AG10803 (cell line): ENCODE data around the gene ABHD15.

ENCODE experiments used
- DNase-seq: peaks from one replicate; pipeline ENCODE4 v3.0.0; 2010; ENCODE audit warnings: low read depth
- H3K4me3 ChIP-seq: 2 replicates; pipeline ENCODE4 v1.5.1; 2011; ENCODE audit warnings: mild to moderate bottlenecking, low read length, control low read depth
- TF ChIP-seq, protein P1 (sequence below): conservative IDR thresholded peaks from 2 replicates; pipeline ENCODE4 v1.5.1; 2011; ENCODE audit warnings: mild to moderate bottlenecking, low read length, control low read depth, inconsistent platforms

The ABHD15 gene

DNA sequence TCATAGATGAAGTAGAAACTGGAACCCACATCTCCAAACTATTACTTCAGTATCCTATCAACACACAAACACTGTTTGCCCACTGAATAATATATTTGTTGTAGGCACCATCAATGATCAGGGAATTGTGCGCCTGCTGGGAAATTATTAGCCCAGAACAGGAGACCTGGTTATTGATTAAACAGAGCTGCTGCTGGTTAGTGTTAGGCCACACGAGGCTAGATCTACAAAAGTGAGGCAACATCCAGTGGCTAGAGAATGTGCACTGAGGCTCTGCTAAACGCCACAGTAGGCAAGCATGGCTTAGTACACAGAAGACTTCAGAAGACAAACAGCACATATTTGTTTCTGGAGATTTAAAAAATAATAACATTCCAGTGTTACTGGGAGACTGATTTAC is 11.0 kb downstream of the ABHD15 start:
- H3K4me3 ChIP-seq, result no peak overlapping the region
- DNase-seq, result no peak
- TF ChIP-seq, protein P1, sequence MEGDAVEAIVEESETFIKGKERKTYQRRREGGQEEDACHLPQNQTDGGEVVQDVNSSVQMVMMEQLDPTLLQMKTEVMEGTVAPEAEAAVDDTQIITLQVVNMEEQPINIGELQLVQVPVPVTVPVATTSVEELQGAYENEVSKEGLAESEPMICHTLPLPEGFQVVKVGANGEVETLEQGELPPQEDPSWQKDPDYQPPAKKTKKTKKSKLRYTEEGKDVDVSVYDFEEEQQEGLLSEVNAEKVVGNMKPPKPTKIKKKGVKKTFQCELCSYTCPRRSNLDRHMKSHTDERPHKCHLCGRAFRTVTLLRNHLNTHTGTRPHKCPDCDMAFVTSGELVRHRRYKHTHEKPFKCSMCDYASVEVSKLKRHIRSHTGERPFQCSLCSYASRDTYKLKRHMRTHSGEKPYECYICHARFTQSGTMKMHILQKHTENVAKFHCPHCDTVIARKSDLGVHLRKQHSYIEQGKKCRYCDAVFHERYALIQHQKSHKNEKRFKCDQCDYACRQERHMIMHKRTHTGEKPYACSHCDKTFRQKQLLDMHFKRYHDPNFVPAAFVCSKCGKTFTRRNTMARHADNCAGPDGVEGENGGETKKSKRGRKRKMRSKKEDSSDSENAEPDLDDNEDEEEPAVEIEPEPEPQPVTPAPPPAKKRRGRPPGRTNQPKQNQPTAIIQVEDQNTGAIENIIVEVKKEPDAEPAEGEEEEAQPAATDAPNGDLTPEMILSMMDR, result no peak

DNA sequence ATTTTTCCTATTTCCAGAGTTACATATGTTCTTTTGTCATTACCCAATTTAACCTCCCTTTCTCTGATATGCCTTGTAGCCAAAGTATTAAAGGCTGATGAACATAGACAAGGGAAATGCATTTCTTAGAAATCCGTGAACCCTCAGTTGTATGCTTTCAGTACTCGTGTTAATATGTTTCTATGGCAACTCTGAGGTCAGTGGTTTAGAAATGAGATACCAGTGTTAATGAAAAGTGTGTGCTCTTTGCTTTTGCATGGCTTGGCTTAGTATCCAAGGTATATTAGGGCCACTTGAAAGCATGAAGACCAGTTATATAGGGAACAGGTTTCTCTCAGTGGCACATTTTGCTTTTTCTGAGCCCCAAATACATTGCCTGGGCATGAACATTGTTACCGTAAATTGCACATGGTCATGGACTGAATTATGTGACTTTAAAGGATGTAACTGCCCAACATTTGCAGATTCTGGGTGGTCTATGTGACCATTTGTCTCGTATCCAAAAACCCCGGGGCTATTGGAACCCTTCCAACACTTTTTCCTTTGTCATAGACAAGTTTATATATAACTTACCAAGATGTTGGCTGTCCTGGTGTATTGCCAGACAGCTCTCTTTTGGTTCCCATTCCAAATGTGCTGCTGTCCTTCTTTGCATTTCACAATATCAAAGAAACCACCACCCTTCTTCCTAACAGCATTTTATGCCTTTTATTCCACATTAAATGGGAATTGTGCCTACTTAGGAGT is 17.5 kb downstream of the ABHD15 start:
- H3K4me3 ChIP-seq, result no peak overlapping the region
- peak; percentile 59 for DNase-seq
- TF ChIP-seq, protein P1, result no peak

DNA sequence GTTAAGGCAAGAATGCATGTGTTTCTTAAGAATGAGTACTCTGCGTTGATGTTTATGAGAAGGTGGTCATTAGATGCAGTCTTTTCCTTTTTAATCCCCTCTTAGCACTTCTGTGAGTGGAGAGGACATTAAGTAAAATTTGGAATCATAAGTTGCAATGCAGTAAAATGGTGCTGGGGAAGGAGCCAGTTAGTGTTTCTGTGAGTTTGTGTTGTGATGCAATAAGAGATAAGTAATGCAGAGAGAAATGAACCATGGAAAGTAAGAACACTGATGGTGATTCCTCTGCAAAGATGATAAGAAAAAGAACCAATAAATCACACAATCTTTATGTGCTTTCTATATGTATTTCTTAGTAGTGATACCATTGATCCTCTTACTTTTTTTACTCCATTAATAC is 20.0 kb downstream of the ABHD15 start:
- TF ChIP-seq, protein P1, result no peak
- no peak for DNase-seq

DNA sequence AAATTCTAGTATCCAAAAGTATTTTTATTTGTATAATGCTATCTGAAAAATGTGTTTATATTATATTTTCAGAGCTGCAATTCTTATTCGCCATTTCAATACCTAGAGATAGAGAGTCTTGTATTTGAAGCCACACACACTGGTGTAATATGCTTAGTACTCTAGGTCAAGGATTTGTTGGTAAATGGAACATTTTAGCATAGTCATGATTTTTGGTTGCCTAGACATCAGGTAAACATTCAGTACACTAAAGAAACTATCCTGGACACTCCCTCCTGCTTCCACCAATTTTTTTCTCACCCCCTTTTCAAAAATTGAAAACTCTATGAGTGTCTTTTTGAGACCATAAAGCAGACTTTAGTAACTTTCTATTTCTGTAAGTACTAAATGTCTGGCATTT is 20.8 kb downstream of the ABHD15 start:
- TF ChIP-seq, protein P1, result no peak
- no peak overlapping the region for H3K4me3 ChIP-seq
- DNase-seq, result no peak

More for the DNA sequence above, 20.0 kb downstream of the ABHD15 start:
- no peak overlapping the region for H3K4me3 ChIP-seq

DNA sequence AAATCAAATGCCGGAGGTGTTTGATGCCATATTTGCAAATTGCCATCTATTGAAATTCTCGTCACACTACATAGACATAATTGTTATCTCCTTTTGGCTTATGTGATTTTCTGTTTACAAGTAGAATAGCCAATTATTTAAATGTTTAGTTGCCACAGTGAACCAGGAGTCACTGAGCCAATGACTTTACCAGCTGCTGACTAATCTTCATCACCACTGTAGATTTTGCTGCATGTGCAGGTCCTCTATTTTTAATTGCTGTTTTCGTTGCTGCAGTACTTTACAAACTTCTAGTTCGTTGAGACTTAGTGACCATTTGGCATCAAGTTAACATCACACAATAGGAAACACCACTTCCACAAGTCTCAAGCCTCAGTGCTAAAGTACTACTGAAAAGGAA is 22.8 kb downstream of the ABHD15 start:
- TF ChIP-seq, protein P1, result no peak
- DNase-seq, result no peak
- H3K4me3 ChIP-seq, result no peak overlapping the region

DNA sequence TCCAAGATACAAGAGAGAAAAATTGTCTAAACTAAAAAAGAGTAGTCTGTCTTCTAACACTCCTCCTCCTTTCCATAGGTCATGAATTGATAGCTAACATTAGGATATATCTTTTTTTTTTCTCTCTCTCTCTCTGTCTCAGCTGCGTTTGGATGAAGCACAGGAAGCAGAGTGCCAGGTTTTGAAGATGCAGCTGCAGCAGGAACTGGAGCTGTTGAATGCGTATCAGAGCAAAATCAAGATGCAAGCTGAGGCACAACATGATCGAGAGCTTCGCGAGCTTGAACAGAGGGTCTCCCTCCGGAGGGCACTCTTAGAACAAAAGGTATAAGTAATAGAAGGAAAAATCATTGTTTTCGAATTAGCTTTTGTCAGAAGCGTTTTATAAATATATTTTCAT is 32.9 kb downstream of the ABHD15 start:
- TF ChIP-seq, protein P1, result no peak
- no peak overlapping the region for H3K4me3 ChIP-seq
- no peak for DNase-seq

DNA sequence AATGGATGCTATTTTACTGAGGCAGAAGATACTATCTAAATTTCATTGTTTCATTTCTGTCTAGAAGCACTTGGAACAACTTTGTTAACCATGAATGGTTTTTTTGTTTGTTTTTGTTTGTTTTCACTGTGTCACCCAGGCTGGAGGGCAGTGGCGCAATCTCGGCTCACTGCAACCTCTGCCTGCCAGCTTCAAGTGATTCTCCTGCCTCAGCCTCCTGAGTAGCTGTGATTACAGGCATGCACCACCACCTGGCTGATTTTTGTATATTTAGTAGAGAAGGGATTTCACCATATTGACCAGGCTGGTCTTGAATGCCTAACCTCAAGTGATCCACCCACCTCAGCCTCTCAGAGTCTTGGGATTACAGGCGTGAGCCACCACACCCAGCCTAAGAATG is 40.5 kb downstream of the ABHD15 start:
- H3K4me3 ChIP-seq, result no peak overlapping the region
- TF ChIP-seq, protein P1, result no peak
- no peak for DNase-seq
